ENCODE data around the gene CIT.

The CIT gene

GRCh38 chr12:119687406-119687805 is 189.7 kb downstream of the CIT start:
- DNase-seq = no peak
- in situ Hi-C loops (cut with HindIII; ENCODE audit: low pct_ligation_motif_present, low pct_unique_long_range_greater_than_20kb, low sequenced_read_pairs) = no loop called here

- DNase-seq = no peak
- in situ Hi-C loops (cut with HindIII; ENCODE audit: low pct_ligation_motif_present, low pct_unique_long_range_greater_than_20kb, low sequenced_read_pairs) = no loop called here
Observed at GRCh38 chr12:119686776-119687175, 190.3 kb downstream of the CIT start.

GRCh38 chr12:119686355-119686754 is 190.8 kb downstream of the CIT start:
- DNase-seq = no peak
- in situ Hi-C loops (cut with HindIII; ENCODE audit: low pct_ligation_motif_present, low pct_unique_long_range_greater_than_20kb, low sequenced_read_pairs) = no loop called here

GRCh38 chr12:119685375-119685774 is 191.7 kb downstream of the CIT start:
- in situ Hi-C loops (cut with HindIII; ENCODE audit: low pct_ligation_motif_present, low pct_unique_long_range_greater_than_20kb, low sequenced_read_pairs) = no loop called here

GRCh38 chr12:119684711-119685369 is 192.3 kb downstream of the CIT start:
- no peak for DNase-seq
- in situ Hi-C loops (cut with HindIII; ENCODE audit: low pct_ligation_motif_present, low pct_unique_long_range_greater_than_20kb, low sequenced_read_pairs) = no loop called here

More at GRCh38 chr12:119685375-119685774, 191.7 kb downstream of the CIT start:
- DNase-seq = no peak

- in situ Hi-C loops (cut with HindIII; ENCODE audit: low pct_ligation_motif_present, low pct_unique_long_range_greater_than_20kb, low sequenced_read_pairs) = no loop called here
- DNase-seq = no peak
Observed at GRCh38 chr12:119683816-119684215, 193.3 kb downstream of the CIT start.

- in situ Hi-C loops (cut with HindIII; ENCODE audit: low pct_ligation_motif_present, low pct_unique_long_range_greater_than_20kb, low sequenced_read_pairs) = no loop called here
- DNase-seq = no peak
Observed at GRCh38 chr12:119683413-119683812, 193.7 kb downstream of the CIT start.

- no peak for DNase-seq
- in situ Hi-C loops (cut with HindIII; ENCODE audit: low pct_ligation_motif_present, low pct_unique_long_range_greater_than_20kb, low sequenced_read_pairs) = no loop called here
Observed at GRCh38 chr12:119682639-119683252, 194.4 kb downstream of the CIT start.

- no peak for DNase-seq
- in situ Hi-C loops (cut with HindIII; ENCODE audit: low pct_ligation_motif_present, low pct_unique_long_range_greater_than_20kb, low sequenced_read_pairs) = no loop called here
Observed at GRCh38 chr12:119681728-119682638, 195.1 kb downstream of the CIT start.

- DNase-seq = peak; percentile 27
- in situ Hi-C loops (cut with HindIII; ENCODE audit: low pct_ligation_motif_present, low pct_unique_long_range_greater_than_20kb, low sequenced_read_pairs) = no loop called here
Observed at GRCh38 chr12:119681111-119681510, 196.0 kb downstream of the CIT start.

GRCh38 chr12:119679490-119679889 is 197.6 kb downstream of the CIT start:
- no peak for DNase-seq

GRCh38 chr12:119679081-119679480 is 198.0 kb downstream of the CIT start:
- in situ Hi-C loops (cut with HindIII; ENCODE audit: low pct_ligation_motif_present, low pct_unique_long_range_greater_than_20kb, low sequenced_read_pairs) = no loop called here
- no peak for DNase-seq

More at GRCh38 chr12:119679490-119679889, 197.6 kb downstream of the CIT start:
- in situ Hi-C loops (cut with HindIII; ENCODE audit: low pct_ligation_motif_present, low pct_unique_long_range_greater_than_20kb, low sequenced_read_pairs) = no loop called here

- in situ Hi-C loops (cut with HindIII; ENCODE audit: low pct_ligation_motif_present, low pct_unique_long_range_greater_than_20kb, low sequenced_read_pairs) = no loop called here
- DNase-seq = no peak
Observed at GRCh38 chr12:119678459-119678858, 198.7 kb downstream of the CIT start.

- in situ Hi-C loops (cut with HindIII; ENCODE audit: low pct_ligation_motif_present, low pct_unique_long_range_greater_than_20kb, low sequenced_read_pairs) = no loop called here
- DNase-seq = no peak
Observed at GRCh38 chr12:119676573-119676972, 200.5 kb downstream of the CIT start.

- in situ Hi-C loops (cut with HindIII; ENCODE audit: low pct_ligation_motif_present, low pct_unique_long_range_greater_than_20kb, low sequenced_read_pairs) = no loop called here
- DNase-seq = no peak
Observed at GRCh38 chr12:119676022-119676421, 201.1 kb downstream of the CIT start.

GRCh38 chr12:119674560-119674959 is 202.6 kb downstream of the CIT start:
- in situ Hi-C loops (cut with HindIII; ENCODE audit: low pct_ligation_motif_present, low pct_unique_long_range_greater_than_20kb, low sequenced_read_pairs) = no loop called here
- DNase-seq = no peak

- in situ Hi-C loops (cut with HindIII; ENCODE audit: low pct_ligation_motif_present, low pct_unique_long_range_greater_than_20kb, low sequenced_read_pairs) = no loop called here
- no peak for DNase-seq
Observed at GRCh38 chr12:119673634-119674033, 203.5 kb downstream of the CIT start.

GRCh38 chr12:119672194-119672593 is 204.9 kb downstream of the CIT start:
- no peak for DNase-seq
- in situ Hi-C loops (cut with HindIII; ENCODE audit: low pct_ligation_motif_present, low pct_unique_long_range_greater_than_20kb, low sequenced_read_pairs) = no loop called here

- in situ Hi-C loops (cut with HindIII; ENCODE audit: low pct_ligation_motif_present, low pct_unique_long_range_greater_than_20kb, low sequenced_read_pairs) = no loop called here
Observed at GRCh38 chr12:119671070-119671469, 206.1 kb downstream of the CIT start.

More at GRCh38 chr12:119671070-119671469, 206.1 kb downstream of the CIT start:
- DNase-seq = no peak
